ENCODE results near the gene NAA35. TPM values are rescaled to one million over a fixed set of nuclear protein-coding genes. Genes with fewer than 3 reads are reported as not detected.
"Not testable (repeated sequence)": the region's sequence is repeated elsewhere in the genome, so short reads cannot be mapped to it uniquely, and the experiment has no call there.

Gene NAA35
- total RNA-seq, 8 experiments from 2014 or later, result 14.8 to 38.7 (median 30.3) TPM

DNA sequence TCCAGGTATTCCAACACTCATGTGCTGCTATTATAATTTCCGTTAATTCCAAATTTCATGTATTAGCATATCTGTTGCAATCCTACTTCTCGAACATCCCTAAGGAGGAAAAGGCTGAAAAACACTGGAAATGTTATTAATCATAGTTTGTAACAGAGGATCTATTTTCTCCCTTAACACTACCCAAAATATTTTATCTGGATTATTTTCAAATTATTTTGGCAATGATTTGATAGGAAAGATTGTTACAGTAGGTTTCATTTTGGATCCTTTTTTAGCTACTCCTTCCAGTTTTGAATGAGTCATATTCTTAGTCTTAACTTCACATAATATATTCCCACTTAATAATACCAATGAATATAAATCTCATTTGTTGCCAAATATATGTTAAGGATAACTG lies 13.9 kb upstream of the NAA35 start:
- H3K4me1 ChIP-seq (replicated peaks in 1 of 2), result no peaks in the 10 kb centered on the region
- in situ Hi-C loops (cut with MboI; ENCODE audit: low pct_unique_long_range_greater_than_20kb in 2 of 9, low sequenced_read_pairs in 9 of 9, unreplicated experiment in 9 of 9), result no loop called here
- ATAC-seq (replicated peaks in 6 of 8), result no peak
- WGBS, 10 experiments, result 0 to 96% (median 54%) methylated on average over 1 to 2 of the region's 2 CpGs; no CpG with 5 or more reads in 2 of the 10 experiments
- no peak overlapping the region for H3K27ac ChIP-seq
- H3K4me3 ChIP-seq, result no peak overlapping the region

DNA sequence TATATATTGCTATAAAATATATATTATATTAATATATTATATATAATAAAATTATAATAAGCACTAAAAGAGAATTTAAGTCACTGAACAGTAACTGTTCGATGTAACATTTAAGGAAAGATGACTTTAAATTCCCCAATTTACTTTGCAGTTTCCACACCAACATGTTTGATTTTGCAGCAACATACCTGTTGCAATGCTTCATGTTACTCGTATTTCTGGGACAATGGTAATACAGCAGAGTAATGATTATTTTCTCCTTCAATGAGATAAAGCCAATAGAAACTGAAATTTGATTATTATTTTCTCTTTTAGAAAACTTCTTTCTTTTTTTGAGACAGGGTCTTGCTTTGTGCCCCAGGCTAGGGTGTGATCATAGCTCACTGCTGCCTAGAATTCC lies 9.5 kb upstream of the NAA35 start:
- in situ Hi-C loops (cut with MboI; ENCODE audit: low pct_unique_long_range_greater_than_20kb in 2 of 9, low sequenced_read_pairs in 9 of 9, unreplicated experiment in 9 of 9), result no loop called here
- no peak overlapping the region for H3K27ac ChIP-seq
- 7 to 100% (median 78%) methylated on average over 1 to 2 of the region's 2 CpGs; no CpG with 5 or more reads in 1 of the 10 experiments for WGBS, 10 experiments
- no peak for ATAC-seq (replicated peaks in 6 of 8)
- H3K4me3 ChIP-seq, result no peak overlapping the region
- H3K4me1 ChIP-seq (replicated peaks in 1 of 2), result no peaks in the 10 kb centered on the region

DNA sequence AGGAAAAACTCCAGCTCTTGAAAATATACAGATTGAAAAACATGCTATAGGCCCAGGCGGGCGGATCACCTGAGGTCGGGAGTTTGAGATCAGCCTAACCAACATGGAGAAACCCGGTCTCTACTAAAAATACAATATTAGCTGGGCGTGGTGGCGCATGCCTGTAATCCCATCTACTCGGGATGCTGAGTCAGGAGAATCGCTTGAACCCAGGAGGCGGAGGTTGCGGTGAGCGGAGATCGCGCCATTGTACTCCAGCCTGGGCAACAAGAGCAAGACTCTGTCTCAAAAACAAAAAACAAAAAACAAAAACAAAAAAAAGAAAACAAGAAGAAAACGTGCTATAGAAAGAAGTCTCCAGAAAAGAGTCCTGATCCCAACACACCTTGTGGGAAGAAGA lies 5.0 kb upstream of the NAA35 start:
- H3K4me1 ChIP-seq (replicated peaks in 1 of 2), result not testable (repeated sequence)

DNA sequence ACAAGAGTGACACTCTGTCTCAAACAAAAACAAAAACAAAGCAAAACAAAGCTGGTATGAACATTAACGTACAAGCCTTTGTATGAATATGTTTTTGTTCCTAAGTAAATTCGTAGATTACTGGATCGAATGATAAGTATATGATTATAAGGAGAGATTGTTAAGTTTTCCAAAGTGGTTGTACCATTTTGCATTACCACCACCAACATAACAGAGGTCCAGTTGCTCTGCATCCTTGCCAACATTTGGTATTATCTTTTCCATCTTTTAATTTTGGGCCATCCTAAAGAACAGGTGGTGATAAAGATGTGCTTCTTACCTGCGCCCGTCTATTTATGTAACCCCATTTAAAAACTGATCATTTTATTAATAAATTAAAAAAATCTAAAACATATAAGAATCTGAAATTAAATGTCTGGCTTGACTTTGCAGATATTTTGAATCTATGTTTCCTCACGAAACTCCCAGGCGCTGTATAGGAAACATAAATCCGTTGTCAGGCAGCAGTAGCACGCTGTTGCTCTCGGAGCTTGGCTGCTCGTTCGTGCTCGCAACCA lies 593 bp upstream of the NAA35 start:
- ATAC-seq (replicated peaks in 6 of 8), result no peak
- peak overlapping the region; percentile 28 to 95 (median 87) for H3K4me3 ChIP-seq
- in situ Hi-C loops (cut with MboI; ENCODE audit: low pct_unique_long_range_greater_than_20kb in 2 of 9, low sequenced_read_pairs in 9 of 9, unreplicated experiment in 9 of 9), result no loop called here
- WGBS, 10 experiments, result 0 to 80% (median 30%) methylated on average over 1 to 13 of the region's 13 CpGs
- H3K27ac ChIP-seq, result peak overlapping the region; percentile 66 to 87
- H3K4me1 ChIP-seq (replicated peaks in 1 of 2), result peaks cover 6 to 15% of the 10 kb centered on the region in 2 donors

More for the DNA sequence above, 5.0 kb upstream of the NAA35 start:
- H3K4me3 ChIP-seq; in situ Hi-C loops (cut with MboI; ENCODE audit: low pct_unique_long_range_greater_than_20kb in 2 of 9, low sequenced_read_pairs in 9 of 9, unreplicated experiment in 9 of 9); H3K27ac ChIP-seq; ATAC-seq (replicated peaks in 6 of 8): not testable (repeated sequence)
- WGBS, 10 experiments, result 86 to 100% (median 94%) methylated on average over 7 to 14 of the region's 14 CpGs; no CpG with 5 or more reads in 1 of the 10 experiments

DNA sequence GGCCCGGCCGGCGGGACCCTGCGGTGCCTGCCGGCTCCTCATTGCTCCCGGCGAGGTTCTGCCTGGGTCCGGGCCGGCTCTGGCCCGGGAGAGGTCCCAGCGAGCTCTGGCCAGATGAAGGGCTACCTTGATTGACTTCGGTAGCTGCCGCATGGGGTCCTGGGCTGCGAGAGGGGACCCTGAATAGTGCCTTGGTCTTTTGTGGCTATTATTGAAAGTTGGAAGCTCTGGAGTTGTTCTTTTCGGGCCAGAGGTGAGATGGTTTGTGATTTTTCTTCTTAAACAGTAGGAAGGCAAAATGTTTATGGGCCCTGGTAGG lies 635 bp downstream of the NAA35 start:
- peak overlapping the region; percentile 86 to 91 for H3K27ac ChIP-seq
- no peak for ATAC-seq (replicated peaks in 6 of 8)
- 0 to 6% (median 2%) methylated on average over 1 to 5 of the region's 15 CpGs; no CpG with 5 or more reads in 6 of the 10 experiments for WGBS, 10 experiments
- in situ Hi-C loops (cut with MboI; ENCODE audit: low pct_unique_long_range_greater_than_20kb in 2 of 9, low sequenced_read_pairs in 9 of 9, unreplicated experiment in 9 of 9), result no loop called here
- peak overlapping the region; percentile 78 to 95 (median 87) for H3K4me3 ChIP-seq
- H3K4me1 ChIP-seq (replicated peaks in 1 of 2), result peaks cover 6 to 15% of the 10 kb centered on the region in 2 donors

DNA sequence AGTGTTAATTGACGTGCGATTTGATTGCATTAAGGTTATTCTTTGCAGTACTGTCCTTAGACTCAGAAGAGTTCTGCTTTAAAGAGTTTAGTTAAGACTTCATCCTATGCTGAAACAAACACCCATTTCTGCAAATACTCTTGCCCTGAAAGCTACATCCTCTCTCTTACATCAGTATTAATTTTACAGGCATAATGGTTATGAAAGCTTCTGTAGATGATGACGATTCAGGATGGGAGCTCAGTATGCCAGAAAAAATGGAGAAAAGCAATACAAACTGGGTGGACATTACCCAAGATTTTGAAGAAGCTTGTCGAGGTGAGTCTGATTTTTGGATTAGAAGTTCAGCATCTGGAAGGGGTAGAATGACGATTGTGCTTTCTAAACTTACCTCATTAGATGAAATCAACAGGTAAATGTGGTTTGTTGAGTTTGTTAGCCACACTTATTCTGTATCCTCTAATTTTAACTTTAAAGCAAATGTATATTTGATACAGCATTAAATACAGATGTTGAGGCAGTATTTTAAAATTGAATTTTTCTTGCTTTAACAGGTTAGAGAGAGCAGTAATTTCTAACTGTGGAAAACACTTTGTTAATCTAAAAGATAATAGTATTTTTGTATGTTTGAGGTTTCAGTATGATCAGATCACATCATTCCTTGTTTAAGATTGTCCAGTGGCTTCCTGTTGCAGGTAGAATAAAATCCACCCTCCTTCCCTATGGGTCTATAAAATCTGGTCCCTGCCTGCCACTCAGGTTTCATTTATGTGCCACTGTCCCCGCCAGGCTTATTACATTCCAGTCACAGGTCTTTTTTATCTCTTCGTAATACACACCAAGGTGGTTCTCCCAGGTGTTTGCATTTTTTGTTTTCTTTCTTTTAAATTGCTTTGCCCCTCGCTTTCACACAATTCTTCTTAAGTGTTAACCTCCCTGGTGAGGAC lies 1.3 kb downstream of the NAA35 start:
- H3K4me1 ChIP-seq (replicated peaks in 1 of 2), result peaks cover 6 to 15% of the 10 kb centered on the region in 2 donors
- peak overlapping the region; percentile 78 to 95 (median 87) for H3K4me3 ChIP-seq
- WGBS, 10 experiments, result 19 to 72% (median 40%) methylated on average over 3 to 8 of the region's 8 CpGs
- peak overlapping the region in 1 of 2 donors; percentile 91 for H3K27ac ChIP-seq
- in situ Hi-C loops (cut with MboI; ENCODE audit: low pct_unique_long_range_greater_than_20kb in 2 of 9, low sequenced_read_pairs in 9 of 9, unreplicated experiment in 9 of 9), result no loop called here
- no peak for ATAC-seq (replicated peaks in 6 of 8)

DNA sequence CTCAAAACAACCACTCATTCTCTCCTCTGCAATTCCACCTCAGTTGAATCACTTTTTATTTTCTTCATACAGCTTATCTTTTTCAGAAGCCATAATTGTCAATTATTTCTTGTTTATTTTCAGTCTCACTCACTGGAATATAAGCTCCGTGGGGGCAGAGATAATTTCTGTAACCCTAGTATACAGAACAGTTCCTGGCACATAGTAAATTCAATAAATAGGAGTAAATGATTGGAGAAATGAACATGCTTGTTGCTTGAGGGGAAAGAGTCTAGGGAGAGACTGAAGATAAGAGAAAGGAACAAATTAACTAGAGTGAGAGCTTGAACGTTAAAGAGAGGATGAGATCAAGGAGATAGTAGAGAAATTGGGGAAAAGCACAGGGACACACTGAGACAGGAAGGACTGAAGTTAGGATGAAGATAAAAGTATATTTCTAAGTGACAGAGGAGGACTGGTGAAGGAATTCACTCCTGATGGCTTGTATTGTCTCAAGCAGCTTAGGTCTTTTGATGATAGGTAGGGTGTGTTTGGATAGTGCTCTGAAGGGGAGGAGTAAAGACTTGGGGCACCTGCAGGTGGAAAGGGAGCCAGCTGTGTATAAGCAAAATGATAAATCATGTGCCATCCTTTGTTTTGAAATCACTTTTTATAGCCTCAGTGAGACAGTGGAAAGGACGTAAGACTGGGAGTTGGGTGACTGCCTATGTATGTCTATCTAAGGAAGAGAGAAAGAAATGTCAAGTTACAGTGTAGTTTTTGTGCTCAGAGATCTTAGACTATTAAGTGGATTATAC lies 2.2 kb downstream of the NAA35 start:
- in situ Hi-C loops (cut with MboI; ENCODE audit: low pct_unique_long_range_greater_than_20kb in 2 of 9, low sequenced_read_pairs in 9 of 9, unreplicated experiment in 9 of 9), result no loop called here
- Histone ChIP-seq H3K27ac (no peak overlapping the region), H3K4me1 (replicated peaks in 1 of 2) (peaks cover 6 to 15% of the 10 kb centered on the region in 2 donors), H3K4me3 (peak overlapping the region in 2 of 5 donors; percentile 10 to 95)
- no peak for ATAC-seq (replicated peaks in 6 of 8)
- 51 to 95% (median 75%) methylated on average over 2 to 3 of the region's 3 CpGs for WGBS, 10 experiments

DNA sequence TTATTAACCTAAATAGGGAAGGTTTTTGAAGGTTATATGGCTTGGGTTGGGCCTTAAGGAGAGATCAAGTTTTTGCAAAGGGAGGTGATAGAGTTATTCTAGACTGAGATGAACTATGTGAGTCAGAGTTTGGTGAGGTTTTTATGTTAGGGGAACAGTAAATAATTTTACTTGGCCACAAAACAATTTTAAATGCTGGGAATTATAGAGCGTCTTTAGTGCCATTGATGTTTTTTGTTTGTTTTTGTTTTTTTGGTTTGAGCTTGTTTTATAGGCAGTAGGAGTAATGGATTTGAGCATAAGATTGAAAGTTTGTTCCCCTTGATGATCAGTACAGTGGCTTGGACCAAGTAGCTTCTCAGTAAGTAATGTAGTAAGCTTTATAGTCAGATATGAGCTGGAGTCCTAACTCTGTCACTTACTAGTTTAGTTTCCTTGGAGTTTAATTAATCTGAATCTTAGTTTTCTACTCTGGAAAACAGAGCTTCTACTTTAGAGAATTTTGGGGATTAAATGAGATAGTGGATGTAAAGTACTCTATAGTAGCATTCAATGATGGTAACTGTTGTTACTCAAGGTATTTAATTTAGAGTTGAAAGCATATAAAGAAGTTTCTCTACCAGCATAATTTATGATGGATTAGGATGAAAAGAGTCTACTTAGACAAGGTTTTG lies 2.9 kb downstream of the NAA35 start:
- Histone ChIP-seq H3K27ac (no peak overlapping the region), H3K4me1 (replicated peaks in 1 of 2) (peaks cover 6 to 15% of the 10 kb centered on the region in 2 donors), H3K4me3 (no peak overlapping the region)
- in situ Hi-C loops (cut with MboI; ENCODE audit: low pct_unique_long_range_greater_than_20kb in 2 of 9, low sequenced_read_pairs in 9 of 9, unreplicated experiment in 9 of 9), result no loop called here
- ATAC-seq (replicated peaks in 6 of 8), result no peak
- WGBS, 10 experiments, result 80 to 100% (median 100%) methylated on average over 1 of the region's 1 CpG; no CpG with 5 or more reads in 3 of the 10 experiments

DNA sequence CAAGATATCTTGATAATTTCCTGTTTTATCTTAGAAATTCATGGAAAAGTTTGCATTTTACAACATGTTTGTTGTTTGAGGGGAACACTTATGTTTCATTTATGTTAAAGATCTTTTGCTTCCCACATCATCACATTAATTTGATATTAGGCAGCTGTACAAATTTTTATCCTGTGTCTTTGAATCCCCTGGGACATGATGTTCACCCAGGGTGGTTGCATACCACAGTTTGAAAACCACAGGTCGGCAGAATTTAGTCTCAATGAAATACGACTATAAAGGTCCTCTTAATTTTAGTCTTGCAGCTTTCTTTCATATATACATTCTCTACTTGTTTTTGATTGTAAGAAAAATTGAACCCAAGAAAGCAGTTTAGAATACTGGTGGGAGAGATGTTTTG lies 3.7 kb downstream of the NAA35 start:
- peaks cover 6 to 15% of the 10 kb centered on the region in 2 donors for H3K4me1 ChIP-seq (replicated peaks in 1 of 2)
- no peak for ATAC-seq (replicated peaks in 6 of 8)
- H3K4me3 ChIP-seq, result no peak overlapping the region
- in situ Hi-C loops (cut with MboI; ENCODE audit: low pct_unique_long_range_greater_than_20kb in 2 of 9, low sequenced_read_pairs in 9 of 9, unreplicated experiment in 9 of 9), result no loop called here
- 64 to 100% (median 89%) methylated on average over 1 to 2 of the region's 2 CpGs; no CpG with 5 or more reads in 2 of the 10 experiments for WGBS, 10 experiments
- no peak overlapping the region for H3K27ac ChIP-seq

DNA sequence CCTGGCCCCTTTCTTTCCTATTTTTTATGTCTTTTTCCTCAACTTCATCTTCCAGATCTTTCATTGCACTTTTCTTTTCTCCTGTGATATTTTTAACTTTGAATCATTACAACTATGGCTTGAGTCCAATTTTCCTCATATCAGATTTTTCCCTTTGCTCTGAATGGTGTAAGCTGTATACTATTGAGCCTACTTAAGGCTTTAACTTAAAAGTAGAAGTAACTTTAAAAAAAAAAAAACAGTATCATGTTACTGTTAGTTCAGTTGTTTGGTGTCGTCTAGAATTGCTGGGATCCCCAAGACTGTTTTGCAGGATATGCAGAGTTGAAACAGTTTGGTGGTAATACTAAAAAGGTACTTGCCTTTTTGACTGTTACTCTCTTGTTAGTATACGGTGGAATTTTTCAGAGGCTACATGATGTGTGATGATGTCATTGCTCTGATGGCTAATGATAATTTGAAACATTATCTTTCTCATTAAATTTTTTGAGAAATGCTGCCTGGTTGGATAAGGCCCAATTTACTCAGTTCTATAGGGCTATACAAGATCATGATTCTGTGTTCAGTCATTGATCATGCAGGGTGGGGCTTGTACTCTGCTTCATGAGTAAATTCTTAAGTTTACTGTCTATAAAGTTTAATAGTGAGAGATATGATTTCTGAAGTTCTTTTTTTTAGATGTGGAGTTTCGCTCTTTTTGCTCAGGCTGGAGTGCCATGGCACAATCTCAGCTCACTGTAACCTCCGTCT lies 8.8 kb downstream of the NAA35 start:
- ATAC-seq (replicated peaks in 6 of 8), result no peak
- in situ Hi-C loops (cut with MboI; ENCODE audit: low pct_unique_long_range_greater_than_20kb in 2 of 9, low sequenced_read_pairs in 9 of 9, unreplicated experiment in 9 of 9), result no loop called here

DNA sequence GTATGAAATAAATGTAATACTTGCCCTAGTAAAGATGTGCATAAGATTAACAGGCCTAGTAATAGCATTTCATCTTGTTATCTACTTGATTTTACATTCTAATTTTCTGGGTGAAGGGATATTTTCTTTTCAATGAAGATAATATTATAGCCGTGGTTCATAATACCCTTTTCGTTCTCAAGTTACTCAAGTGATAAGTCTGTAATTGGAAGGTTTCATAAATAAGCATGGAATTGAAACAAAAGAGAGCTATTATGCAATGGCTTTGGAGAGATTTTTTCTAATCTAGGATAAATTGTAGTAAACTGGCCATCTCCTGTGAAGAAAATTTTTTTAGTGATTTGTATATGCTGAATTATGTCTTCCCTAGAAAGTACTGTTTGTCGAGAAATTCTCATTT lies 19.0 kb downstream of the NAA35 start:
- Histone ChIP-seq H3K4me3 (no peak overlapping the region), H3K27ac (no peak overlapping the region), H3K4me1 (replicated peaks in 1 of 2) (peaks cover 5 to 10% of the 10 kb centered on the region in 2 donors)
- 80 to 100% (median 98%) methylated on average over 2 to 3 of the region's 3 CpGs for WGBS, 10 experiments
- in situ Hi-C loops (cut with MboI; ENCODE audit: low pct_unique_long_range_greater_than_20kb in 2 of 9, low sequenced_read_pairs in 9 of 9, unreplicated experiment in 9 of 9), result no loop called here
- ATAC-seq (replicated peaks in 6 of 8), result no peak

More for the DNA sequence above, 8.8 kb downstream of the NAA35 start:
- Histone ChIP-seq H3K4me3 (no peak overlapping the region), H3K27ac (no peak overlapping the region), H3K4me1 (replicated peaks in 1 of 2) (no peaks in the 10 kb centered on the region)
- 58 to 100% (median 89%) methylated on average over 1 to 4 of the region's 4 CpGs for WGBS, 10 experiments

DNA sequence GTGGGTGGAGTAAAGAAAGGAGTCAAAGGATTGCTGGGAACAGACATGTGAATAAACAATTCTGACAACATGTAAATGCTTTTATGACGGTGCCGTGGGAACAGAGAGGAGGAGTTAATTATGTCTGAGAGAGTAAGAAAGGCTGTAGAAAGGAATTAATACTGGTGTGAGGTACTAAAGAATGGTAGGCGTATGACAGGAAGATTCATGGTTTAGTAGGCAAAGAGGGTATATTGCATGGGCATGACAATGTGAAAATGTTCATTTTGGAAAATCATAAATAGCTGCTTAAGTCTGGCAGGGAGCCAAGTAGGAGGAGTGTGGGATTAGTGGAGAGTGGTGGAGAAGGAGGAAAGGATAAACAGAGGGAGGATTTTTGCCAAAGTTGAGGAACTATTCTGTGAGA lies 19.7 kb downstream of the NAA35 start:
- Histone ChIP-seq H3K27ac (no peak overlapping the region), H3K4me3 (no peak overlapping the region), H3K4me1 (replicated peaks in 1 of 2) (peaks cover 5 to 10% of the 10 kb centered on the region in 2 donors)
- in situ Hi-C loops (cut with MboI; ENCODE audit: low pct_unique_long_range_greater_than_20kb in 2 of 9, low sequenced_read_pairs in 9 of 9, unreplicated experiment in 9 of 9), result no loop called here
- WGBS, 10 experiments, result 0 to 89% (median 33%) methylated on average over 1 to 3 of the region's 3 CpGs; no CpG with 5 or more reads in 1 of the 10 experiments
- ATAC-seq (replicated peaks in 6 of 8), result peak; percentile 48 to 99 (median 80)

All from motor neuron (in vitro differentiated cells).